ENCODE results near the gene HOXB9.

The HOXB9 gene

GRCh38 chr17:48601207-48601538 is 25.0 kb downstream of the HOXB9 start:
- CTCF ChIA-PET, result interaction anchor here (0.7 to 2.3 kb wide), 7 partner anchors 8 to 267 kb away, joined by 3 to 14 read pairs (median 4); no protein-coding TSS in a partner anchor
- peak overlapping the region; percentile 68 for H3K4me3 ChIP-seq (ENCODE audit: low read depth, low read length)
- DNase-seq (ENCODE audit: low read depth, low spot score), result no peak
- POLR2A ChIA-PET, result interaction anchor here (0.6 kb wide), 1 partner anchor 38 kb away, joined by 3 read pairs; no protein-coding TSS in a partner anchor
- no peak for TF ChIP-seq CTCF (IDR thresholded peaks at IDR 0.05; ENCODE audit: insufficient read depth, low read length, missing control alignments)

- POLR2A ChIA-PET, result interaction anchor here (0.6 kb wide), 2 partner anchors 37 to 41 kb away, joined by 3 to 4 read pairs; no protein-coding TSS in a partner anchor
- peak overlapping the region; percentile 68 for H3K4me3 ChIP-seq (ENCODE audit: low read depth, low read length)
- no peak for TF ChIP-seq CTCF (IDR thresholded peaks at IDR 0.05; ENCODE audit: insufficient read depth, low read length, missing control alignments)
- no peak for DNase-seq (ENCODE audit: low read depth, low spot score)
- CTCF ChIA-PET, result interaction anchor here (0.7 to 2.3 kb wide), 8 partner anchors 9 to 266 kb away, joined by 3 to 14 read pairs (median 4); no protein-coding TSS in a partner anchor
These were observed 25.7 kb downstream of the HOXB9 start for GRCh38 chr17:48600244-48601098.

- ChIA-PET POLR2A (no interaction called here), CTCF (interaction anchor here (1.3 to 2.2 kb wide), 6 partner anchors 9 to 265 kb away, joined by 3 to 7 read pairs (median 5); no protein-coding TSS in a partner anchor)
- peak overlapping the region; percentile 13 for H3K4me3 ChIP-seq (ENCODE audit: low read depth, low read length)
- TF ChIP-seq CTCF (IDR thresholded peaks at IDR 0.05; ENCODE audit: insufficient read depth, low read length, missing control alignments), result no peak
- DNase-seq (ENCODE audit: low read depth, low spot score), result no peak
These were observed 26.8 kb downstream of the HOXB9 start for GRCh38 chr17:48599354-48599753.

- POLR2A ChIA-PET, result interaction anchor here (0.8 to 1.3 kb wide), 5 partner anchors 10 to 47 kb away, joined by 3 to 6 read pairs (median 4); no protein-coding TSS in a partner anchor
- H3K4me3 ChIP-seq (ENCODE audit: low read depth, low read length), result peak overlapping the region; percentile 76
- CTCF ChIA-PET, result interaction anchor here (0.6 to 2.2 kb wide), 9 partner anchors 7 to 340 kb away, joined by 3 to 8 read pairs (median 5); no protein-coding TSS in a partner anchor
These were observed 27.4 kb downstream of the HOXB9 start for GRCh38 chr17:48598736-48599135.

GRCh38 chr17:48597778-48598631 is 28.2 kb downstream of the HOXB9 start:
- ChIA-PET CTCF (interaction anchor here (0.6 to 2.2 kb wide), 7 partner anchors 8 to 339 kb away, joined by 3 to 8 read pairs (median 5); no protein-coding TSS in a partner anchor), POLR2A (interaction anchor here (0.8 to 1.3 kb wide), 5 partner anchors 10 to 46 kb away, joined by 3 to 6 read pairs (median 4); no protein-coding TSS in a partner anchor)
- H3K4me3 ChIP-seq (ENCODE audit: low read depth, low read length), result peak overlapping the region; percentile 76
- TF ChIP-seq CTCF (IDR thresholded peaks at IDR 0.05; ENCODE audit: insufficient read depth, low read length, missing control alignments), result no peak
- no peak for DNase-seq (ENCODE audit: low read depth, low spot score)

More at GRCh38 chr17:48598736-48599135, 27.4 kb downstream of the HOXB9 start:
- TF ChIP-seq CTCF (IDR thresholded peaks at IDR 0.05; ENCODE audit: insufficient read depth, low read length, missing control alignments), result no peak
- no peak for DNase-seq (ENCODE audit: low read depth, low spot score)

Measured in AG04449 (cell line).